Measurements from ENCODE around the gene VPS13D.
"Not testable (repeated sequence)": the region's sequence is repeated elsewhere in the genome, so short reads cannot be mapped to it uniquely, and the experiment has no call there.

VPS13D gene

GRCh38 chr1:12372761-12373160 is 142.9 kb downstream of the VPS13D start:
- DNase-seq, result no peak

GRCh38 chr1:12375133-12375829 is 145.5 kb downstream of the VPS13D start:
- no peak for DNase-seq

- DNase-seq, result no peak
Measured at GRCh38 chr1:12376236-12377045, 146.6 kb downstream of the VPS13D start.

GRCh38 chr1:12380326-12381249 is 150.8 kb downstream of the VPS13D start:
- DNase-seq, result no peak

DNA sequence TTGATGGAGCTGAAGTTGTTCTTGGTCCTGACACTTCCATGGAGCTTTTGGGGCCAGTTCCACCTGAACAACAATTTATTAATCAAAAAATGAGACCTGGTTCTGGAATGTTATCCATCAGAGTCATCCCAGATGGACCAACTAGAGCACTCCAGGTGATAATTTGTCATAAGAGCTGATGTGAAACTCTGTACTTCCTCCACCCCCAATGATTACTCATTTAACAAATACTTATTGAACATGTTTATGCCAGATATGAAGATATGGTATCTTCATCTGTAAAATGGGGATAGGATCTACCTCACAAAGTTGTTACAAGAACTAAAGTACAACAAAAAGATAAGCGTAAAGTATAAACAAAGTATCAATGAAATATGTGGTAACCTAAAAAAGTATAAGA is 153.2 kb downstream of the VPS13D start:
- no peak for DNase-seq

DNA sequence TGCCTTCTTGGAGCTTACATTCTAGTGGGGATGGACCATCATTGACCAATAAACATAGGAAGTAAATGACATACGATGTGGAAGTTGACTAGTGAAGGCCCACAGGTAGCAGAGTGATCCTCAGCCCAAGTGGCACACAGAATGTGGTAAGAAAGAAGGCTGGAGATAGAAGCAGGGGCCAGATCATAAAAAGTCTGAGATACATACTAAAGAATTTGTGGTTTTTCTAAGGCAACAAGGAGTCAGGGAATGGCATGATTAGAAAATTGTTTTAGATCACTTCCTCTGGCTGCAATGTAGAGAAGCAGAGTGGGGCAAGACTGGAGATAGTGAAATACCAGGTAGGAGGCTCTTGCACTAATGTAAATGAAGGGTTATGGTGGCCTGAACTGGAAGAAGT is 154.0 kb downstream of the VPS13D start:
- DNase-seq, result no peak

- DNase-seq, result no peak
Measured at GRCh38 chr1:12384836-12385456, 155.1 kb downstream of the VPS13D start.

- DNase-seq, result no peak
Measured at GRCh38 chr1:12386130-12386529, 156.3 kb downstream of the VPS13D start.

- DNase-seq, result no peak
Measured at GRCh38 chr1:12387641-12388040, 157.8 kb downstream of the VPS13D start.

DNA sequence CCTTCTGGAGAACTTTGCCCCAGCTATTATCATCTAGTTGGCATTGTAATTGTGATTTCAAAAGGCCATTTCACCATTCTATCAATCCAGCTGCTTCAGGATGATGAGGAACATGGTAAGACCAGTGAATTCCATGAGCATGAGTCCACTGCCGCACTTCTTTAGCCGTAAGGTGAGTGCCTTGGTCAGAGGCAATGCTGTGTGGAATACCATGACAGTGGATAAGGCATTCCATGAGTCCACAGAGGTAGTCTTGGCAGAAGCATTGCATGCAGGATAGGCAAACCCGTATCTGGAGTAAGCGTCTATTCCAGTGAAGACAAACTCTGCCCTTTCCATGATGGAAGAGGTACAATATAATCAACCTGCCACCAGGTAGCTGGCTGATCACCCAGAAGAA is 160.5 kb downstream of the VPS13D start:
- not testable (repeated sequence) for DNase-seq

GRCh38 chr1:12397462-12398450 is 167.9 kb downstream of the VPS13D start:
- DNase-seq, result no peak

DNA sequence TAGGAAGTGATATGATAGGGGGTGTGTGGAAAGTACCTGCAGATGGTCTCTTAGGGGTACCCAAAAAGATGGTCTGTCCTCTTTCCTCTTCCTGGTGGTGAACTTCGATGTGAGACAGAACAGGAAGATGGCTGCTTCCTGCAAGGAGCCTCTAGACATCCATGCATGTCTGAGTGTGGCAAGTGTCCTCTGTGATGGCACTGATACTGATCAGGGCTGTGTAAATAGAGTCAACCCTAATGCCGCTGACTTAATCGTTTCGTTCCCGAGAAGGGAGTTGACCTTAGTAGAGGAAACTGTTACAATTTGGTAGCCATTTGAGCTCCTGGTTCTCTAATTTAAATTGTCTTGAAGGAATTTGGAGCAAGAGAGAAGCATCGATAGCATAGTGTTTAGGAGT is 168.6 kb downstream of the VPS13D start:
- DNase-seq, result no peak

DNA sequence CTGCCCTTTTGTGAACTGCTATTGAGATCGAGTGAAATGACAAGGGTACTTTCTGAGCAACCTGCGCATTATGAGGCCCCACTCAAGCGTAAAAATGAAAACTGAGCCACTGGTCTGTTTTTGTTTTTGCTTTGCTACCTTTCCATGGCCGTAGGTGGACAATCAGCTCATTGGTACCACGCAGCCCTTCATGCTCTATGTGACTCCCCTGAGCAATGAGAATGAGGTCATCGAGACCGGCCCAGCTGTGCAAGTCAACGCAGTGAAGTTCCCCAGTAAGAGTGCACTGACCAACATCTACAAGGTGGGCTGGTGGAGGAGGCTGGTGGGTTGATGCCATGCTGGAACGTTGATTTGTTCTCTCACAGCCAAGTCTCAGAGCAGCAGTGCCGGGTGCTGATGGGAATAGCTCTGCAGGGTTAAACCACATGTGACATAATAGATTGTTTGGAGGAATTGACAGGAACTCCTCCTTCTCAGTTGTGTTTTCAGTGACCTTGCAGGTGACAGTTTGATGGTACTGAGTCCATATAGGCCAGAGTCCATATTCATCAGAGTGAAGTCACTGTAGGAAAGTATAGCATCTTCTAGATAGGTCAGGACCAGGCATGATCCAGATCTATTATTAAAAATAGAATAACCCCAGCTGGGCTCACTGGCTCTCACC is 170.3 kb downstream of the VPS13D start:
- no peak for DNase-seq

DNA sequence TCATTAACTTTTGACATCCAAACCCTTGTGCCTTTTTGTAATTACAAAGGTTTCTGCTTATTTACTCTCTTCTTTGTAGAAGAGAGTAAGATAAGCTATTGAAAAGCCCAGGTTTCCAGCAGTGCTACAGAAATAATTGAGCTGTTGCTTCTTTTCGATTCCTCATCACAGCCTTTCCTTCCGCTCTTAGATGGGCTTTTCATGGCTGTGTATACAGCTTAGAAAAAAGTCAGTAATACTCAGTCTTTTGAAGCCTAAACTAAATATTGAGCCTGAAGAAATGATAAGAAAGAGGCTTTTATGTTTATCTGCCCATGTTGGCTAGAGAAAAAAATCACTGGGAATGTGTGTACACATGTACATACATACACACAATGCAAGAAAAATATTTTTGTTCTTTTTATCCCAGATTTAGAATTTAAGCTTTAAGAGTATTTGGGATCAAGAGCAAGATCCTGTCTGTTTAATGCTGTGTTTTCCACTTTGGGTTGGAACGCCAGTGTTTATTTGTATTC is 172.4 kb downstream of the VPS13D start:
- DNase-seq, result no peak

DNA sequence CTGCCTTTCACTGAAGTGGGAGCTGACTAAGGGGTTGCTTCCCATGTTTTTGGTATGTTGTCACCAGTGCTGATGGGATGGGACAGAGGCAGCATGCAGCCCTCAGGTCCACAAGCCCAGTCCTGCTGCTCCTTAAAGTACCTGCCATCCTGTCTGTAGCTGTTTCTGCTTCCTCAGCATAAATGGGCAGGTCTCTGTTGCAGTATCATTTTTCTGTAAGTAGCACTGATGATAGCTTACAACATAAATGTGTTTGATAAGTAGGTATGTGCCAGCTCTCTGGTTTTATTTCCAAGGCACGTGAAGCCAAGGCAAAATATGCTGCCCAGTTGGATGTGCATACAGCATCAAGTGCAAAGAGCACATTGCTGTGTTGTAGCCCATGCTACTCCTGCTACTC is 173.0 kb downstream of the VPS13D start:
- no peak for DNase-seq

GRCh38 chr1:12404918-12405317 is 175.1 kb downstream of the VPS13D start:
- DNase-seq, result no peak

DNA sequence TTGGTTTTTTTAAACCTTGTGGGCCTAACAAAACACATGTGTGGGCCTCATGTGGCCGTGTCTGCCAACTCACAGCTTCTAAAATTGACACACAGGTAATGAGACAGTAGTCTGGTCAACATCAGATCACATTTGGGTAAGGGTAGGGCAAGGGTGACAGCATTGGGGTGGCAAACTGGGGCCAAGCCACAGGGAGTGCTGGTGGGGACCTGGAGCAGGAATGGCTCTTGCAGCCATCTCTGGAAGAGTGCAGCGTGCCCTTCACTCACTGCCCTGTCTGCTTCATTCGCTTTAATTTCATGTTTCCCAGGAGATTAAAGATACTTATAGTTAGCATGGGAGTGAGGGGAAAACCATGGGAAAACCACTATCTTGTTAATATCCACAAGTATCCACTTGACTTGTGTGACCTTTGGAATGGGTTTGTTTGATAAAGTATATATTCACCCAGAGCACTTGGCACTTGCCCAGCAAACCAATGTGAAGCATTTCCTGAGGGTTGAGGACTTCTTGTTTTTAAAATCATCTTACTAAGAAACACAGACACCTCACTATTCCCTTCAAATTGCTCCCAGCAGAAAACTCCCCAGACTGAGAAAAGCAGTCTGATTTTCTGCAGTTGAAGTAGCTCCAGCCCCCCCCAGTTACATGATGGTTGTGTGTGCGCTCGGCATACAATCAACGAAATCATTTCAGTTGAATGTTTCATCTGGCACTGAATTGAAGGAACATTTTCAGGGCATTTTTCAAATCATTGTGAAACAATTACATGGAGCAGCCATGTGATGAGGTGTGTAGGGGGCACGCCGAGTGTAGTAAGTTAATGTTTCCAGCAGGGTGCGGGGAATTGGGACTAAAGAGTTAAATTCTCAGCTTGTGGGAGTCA is 175.7 kb downstream of the VPS13D start:
- no peak for DNase-seq

DNA sequence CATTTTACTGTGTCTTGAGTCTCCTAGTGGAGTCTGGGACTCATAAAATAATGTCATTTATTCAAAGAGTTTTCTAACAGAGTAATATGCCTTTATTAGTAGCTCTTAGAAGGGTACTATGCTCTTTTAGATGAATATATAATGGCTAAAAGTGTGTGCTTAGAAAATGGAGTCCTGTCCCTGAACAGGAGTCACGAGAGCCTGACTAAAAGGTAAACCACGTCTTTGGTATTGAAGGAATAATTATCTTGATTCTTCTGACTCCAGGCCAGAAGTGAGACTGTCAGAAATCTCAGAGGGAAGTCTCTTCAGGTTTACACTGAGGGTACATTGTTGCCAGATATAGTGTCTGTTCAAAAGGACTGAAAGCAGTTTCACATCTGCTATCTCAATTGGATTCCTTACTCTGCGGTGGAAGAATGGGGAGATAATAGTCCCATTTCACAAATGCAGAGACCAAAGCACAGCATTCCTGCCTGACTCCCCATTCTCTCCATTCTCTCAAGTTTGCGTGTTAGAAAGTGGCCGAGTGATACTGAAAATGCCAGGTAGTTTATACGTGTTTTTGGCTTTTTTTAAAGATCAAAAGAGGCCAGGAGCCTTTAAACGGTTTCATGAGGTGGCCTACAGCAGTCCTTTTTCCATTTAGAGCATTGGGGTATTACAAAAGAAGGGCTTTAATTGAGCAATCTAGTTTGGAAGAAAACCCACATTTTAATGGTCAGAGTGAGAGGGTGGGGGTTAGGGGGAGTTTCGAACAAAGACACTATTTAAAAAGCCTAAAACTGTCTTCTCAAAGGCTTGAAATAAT is 176.6 kb downstream of the VPS13D start:
- no peak for DNase-seq
